ENCODE measurements around the gene CCR5. TPM values are rescaled to one million over a fixed set of nuclear protein-coding genes. Genes with fewer than 3 reads are reported as not detected.

The CCR5 gene
- total and polyA plus RNA-seq, 9 of the 15 experiments (the other 6 are each of a cell fraction or from before 2014, with no cell fraction given), result not detected

GRCh38 chr3:46406788-46407611, 36.3 kb downstream of the CCR5 start, which contains the start of the genes CCR5AS and CCRL2 (continued):
- peak; percentile 25; the same call in 1 of the 2 replicates for TF ChIP-seq KLF6 (CRISPR knock-in tag; IDR thresholded peaks at IDR 0.05; ENCODE audit: borderline replicate concordance)
- TF ChIP-seq SP1 (CRISPR knock-in tag; IDR thresholded peaks at IDR 0.05), result peak; percentile 50; the same call in 1 of the 2 replicates
- no peak for TF ChIP-seq IRF2 (CRISPR knock-in tag; IDR thresholded peaks at IDR 0.05)
- peak; percentile 85 for TF ChIP-seq KLF16 (IDR thresholded peaks at IDR 0.05)
- peak; percentile 91 for TF ChIP-seq RBBP5 (IDR thresholded peaks at IDR 0.05; ENCODE audit: borderline replicate concordance, insufficient read depth, low read length, poor library complexity, severe bottlenecking)
- TF ChIP-seq ARHGAP35 (IDR thresholded peaks at IDR 0.05; ENCODE audit: partially characterized antibody), result no peak
- TF ChIP-seq TSHZ1 (CRISPR knock-in tag; IDR thresholded peaks at IDR 0.05), result peak; percentile 51; the same call in 1 of the 2 replicates
- TF ChIP-seq ZNF174 (CRISPR knock-in tag; IDR thresholded peaks at IDR 0.05), result no peak
- TF ChIP-seq ZNF639 (CRISPR knock-in tag; conservative IDR thresholded peaks at IDR 0.05 in 1 of 2, IDR thresholded peaks at IDR 0.05 in 1 of 2), result peak in 1 of 2 experiments; percentile 68; a peak in 1 of 4 replicates
- no peak for TF ChIP-seq TAF15 (IDR thresholded peaks at IDR 0.05; ENCODE audit: low read depth, low read length)
- TF ChIP-seq ZNF318 (IDR thresholded peaks at IDR 0.05; ENCODE audit: borderline replicate concordance in 1 of 2, low read depth in 1 of 2), result peak in 1 of 2 experiments; percentile 83; a peak in 2 of 4 replicates

Measured in K562 (cell line).